Measurements from ENCODE around the gene LMBRD2.

LMBRD2 gene

DNA sequence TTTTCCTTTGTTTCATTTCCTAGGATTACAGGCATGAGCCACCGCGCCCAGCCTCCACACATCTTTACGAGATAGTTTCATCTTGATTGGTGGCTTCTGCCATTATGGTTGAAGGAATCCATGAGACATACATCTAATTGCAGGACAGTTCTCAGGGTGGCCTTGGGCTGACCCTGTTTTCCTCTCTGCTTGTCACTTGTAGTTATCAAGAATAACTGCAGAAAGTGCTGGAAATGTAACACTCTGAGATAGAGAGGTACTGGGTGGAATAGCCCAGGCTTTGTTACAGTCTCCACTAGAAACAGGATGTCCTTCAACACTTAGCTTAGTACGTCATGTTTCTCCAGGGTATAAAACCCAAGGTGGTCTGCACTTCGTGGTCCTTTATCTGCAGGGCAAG is 95.7 kb downstream of the LMBRD2 start:
- no peaks in the 10 kb centered on the region for H4K20me1 ChIP-seq (ENCODE audit: insufficient read depth)
- no peak overlapping the region for H3K27ac ChIP-seq
- no peak overlapping the region for H3K4me3 ChIP-seq (IDR thresholded peaks at IDR 0.05; ENCODE audit: insufficient read depth, low read depth, low read length)
- no peak overlapping the region for H3K4me2 ChIP-seq
- H3K27me3 ChIP-seq (ENCODE audit: insufficient read depth, low read depth) = no peaks in the 10 kb centered on the region
- H3K4me1 ChIP-seq (ENCODE audit: low read depth, poor library complexity, severe bottlenecking) = no peaks in the 10 kb centered on the region
- no peaks in the 10 kb centered on the region for H3K36me3 ChIP-seq (ENCODE audit: insufficient read depth)
- no peaks in the 10 kb centered on the region for H3K79me2 ChIP-seq (ENCODE audit: insufficient read depth, low read depth)
- TF ChIP-seq, protein P1, sequence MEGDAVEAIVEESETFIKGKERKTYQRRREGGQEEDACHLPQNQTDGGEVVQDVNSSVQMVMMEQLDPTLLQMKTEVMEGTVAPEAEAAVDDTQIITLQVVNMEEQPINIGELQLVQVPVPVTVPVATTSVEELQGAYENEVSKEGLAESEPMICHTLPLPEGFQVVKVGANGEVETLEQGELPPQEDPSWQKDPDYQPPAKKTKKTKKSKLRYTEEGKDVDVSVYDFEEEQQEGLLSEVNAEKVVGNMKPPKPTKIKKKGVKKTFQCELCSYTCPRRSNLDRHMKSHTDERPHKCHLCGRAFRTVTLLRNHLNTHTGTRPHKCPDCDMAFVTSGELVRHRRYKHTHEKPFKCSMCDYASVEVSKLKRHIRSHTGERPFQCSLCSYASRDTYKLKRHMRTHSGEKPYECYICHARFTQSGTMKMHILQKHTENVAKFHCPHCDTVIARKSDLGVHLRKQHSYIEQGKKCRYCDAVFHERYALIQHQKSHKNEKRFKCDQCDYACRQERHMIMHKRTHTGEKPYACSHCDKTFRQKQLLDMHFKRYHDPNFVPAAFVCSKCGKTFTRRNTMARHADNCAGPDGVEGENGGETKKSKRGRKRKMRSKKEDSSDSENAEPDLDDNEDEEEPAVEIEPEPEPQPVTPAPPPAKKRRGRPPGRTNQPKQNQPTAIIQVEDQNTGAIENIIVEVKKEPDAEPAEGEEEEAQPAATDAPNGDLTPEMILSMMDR (conservative IDR thresholded peaks at IDR 0.05; ENCODE audit: low read depth, low read length) = no peak
- H3K9ac ChIP-seq = no peak overlapping the region
- H2AFZ ChIP-seq (ENCODE audit: low read depth) = no peak overlapping the region

DNA sequence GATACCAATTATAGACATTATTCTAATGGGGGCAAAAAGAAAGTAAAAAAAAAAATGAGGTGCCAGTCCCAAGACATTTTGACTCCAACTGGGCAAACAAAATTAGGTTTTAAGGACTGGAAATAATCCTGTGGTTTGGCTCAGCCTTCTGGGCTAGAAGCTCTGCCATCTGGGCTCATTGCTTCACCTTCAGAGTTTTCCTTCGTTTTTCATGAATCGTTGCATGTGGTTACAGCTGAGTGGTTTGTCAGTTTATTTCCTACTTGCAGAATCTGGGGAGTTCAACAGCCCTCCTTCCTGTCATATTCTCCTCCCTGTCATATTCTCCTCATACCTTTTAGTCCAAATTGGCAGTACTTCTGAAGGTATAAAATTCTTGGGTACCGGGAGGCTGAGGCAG is 97.0 kb downstream of the LMBRD2 start:
- Histone ChIP-seq H3K4me1 (ENCODE audit: low read depth, poor library complexity, severe bottlenecking) (no peaks in the 10 kb centered on the region), H3K79me2 (ENCODE audit: insufficient read depth, low read depth) (no peaks in the 10 kb centered on the region), H4K20me1 (ENCODE audit: insufficient read depth) (no peaks in the 10 kb centered on the region), H2AFZ (ENCODE audit: low read depth) (no peak overlapping the region), H3K9ac (no peak overlapping the region), H3K4me3 (IDR thresholded peaks at IDR 0.05; ENCODE audit: insufficient read depth, low read depth, low read length) (no peak overlapping the region), H3K27me3 (ENCODE audit: insufficient read depth, low read depth) (no peaks in the 10 kb centered on the region), H3K4me2 (no peak overlapping the region), H3K36me3 (ENCODE audit: insufficient read depth) (no peaks in the 10 kb centered on the region), H3K27ac (no peak overlapping the region)
- TF ChIP-seq, protein P1 (conservative IDR thresholded peaks at IDR 0.05; ENCODE audit: low read depth, low read length) = no peak

DNA sequence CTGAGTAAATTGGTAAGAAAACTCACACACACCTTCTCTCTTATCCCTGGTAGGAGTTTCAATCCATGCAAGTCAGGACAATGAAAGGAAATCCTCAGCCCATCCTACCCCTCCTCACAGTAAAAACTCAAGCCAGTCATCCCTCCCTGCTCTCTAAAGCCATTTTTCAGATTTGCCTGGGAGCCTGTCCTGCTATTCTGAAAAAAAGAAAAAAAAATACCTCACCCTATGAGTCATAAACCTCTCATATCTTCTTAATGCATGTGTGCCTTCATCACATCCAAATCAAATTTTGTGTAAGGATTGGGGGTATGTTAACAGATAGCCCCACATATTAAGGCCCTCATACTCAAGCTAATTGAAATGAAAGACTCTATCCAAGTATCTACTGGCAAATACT is 99.1 kb downstream of the LMBRD2 start:
- Histone ChIP-seq H3K4me2 (no peak overlapping the region), H3K4me1 (ENCODE audit: low read depth, poor library complexity, severe bottlenecking) (no peaks in the 10 kb centered on the region), H3K9ac (no peak overlapping the region), H3K27me3 (ENCODE audit: insufficient read depth, low read depth) (no peaks in the 10 kb centered on the region), H3K4me3 (IDR thresholded peaks at IDR 0.05; ENCODE audit: insufficient read depth, low read depth, low read length) (no peak overlapping the region), H4K20me1 (ENCODE audit: insufficient read depth) (no peaks in the 10 kb centered on the region), H3K36me3 (ENCODE audit: insufficient read depth) (no peaks in the 10 kb centered on the region), H2AFZ (ENCODE audit: low read depth) (no peak overlapping the region), H3K27ac (no peak overlapping the region), H3K79me2 (ENCODE audit: insufficient read depth, low read depth) (no peaks in the 10 kb centered on the region)
- TF ChIP-seq, protein P1 (conservative IDR thresholded peaks at IDR 0.05; ENCODE audit: low read depth, low read length) = no peak

DNA sequence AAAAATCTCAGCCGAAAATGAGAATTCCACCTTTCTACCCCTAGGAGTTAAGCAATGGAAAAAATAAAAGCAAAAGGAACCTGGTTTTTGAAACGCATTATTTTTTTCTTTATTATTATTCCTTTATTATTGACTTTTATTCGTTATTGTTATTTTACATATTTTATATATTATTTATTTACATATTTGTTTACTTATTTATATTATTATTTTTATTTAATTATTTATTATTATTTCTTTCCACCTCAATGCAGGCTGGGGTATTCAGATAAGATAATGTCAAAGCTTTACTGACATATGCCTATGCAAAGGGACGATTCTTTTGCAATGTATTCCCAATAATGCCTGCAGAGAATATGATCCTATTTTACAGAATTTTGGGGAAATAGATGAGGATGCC is 101.7 kb downstream of the LMBRD2 start:
- Histone ChIP-seq H3K9ac (no peak overlapping the region), H3K4me2 (no peak overlapping the region), H3K4me3 (IDR thresholded peaks at IDR 0.05; ENCODE audit: insufficient read depth, low read depth, low read length) (no peak overlapping the region), H3K36me3 (ENCODE audit: insufficient read depth) (no peaks in the 10 kb centered on the region), H3K4me1 (ENCODE audit: low read depth, poor library complexity, severe bottlenecking) (no peaks in the 10 kb centered on the region), H3K79me2 (ENCODE audit: insufficient read depth, low read depth) (no peaks in the 10 kb centered on the region), H4K20me1 (ENCODE audit: insufficient read depth) (no peaks in the 10 kb centered on the region), H3K27me3 (ENCODE audit: insufficient read depth, low read depth) (no peaks in the 10 kb centered on the region), H3K27ac (no peak overlapping the region), H2AFZ (ENCODE audit: low read depth) (no peak overlapping the region)
- TF ChIP-seq, protein P1 (conservative IDR thresholded peaks at IDR 0.05; ENCODE audit: low read depth, low read length) = no peak
